HCT116 (cell line): ENCODE data around the gene ARHGAP35. TPM values are rescaled to one million over a fixed set of nuclear protein-coding genes. Genes with fewer than 3 reads are reported as not detected.

Experiments used
- ATAC-seq: fragments of 200-7000 bp; cut with Tn5 transposase; 2 replicates; pipeline ENCODE4 v1.9.1; 2020; ENCODE audit warnings: mild to moderate bottlenecking, moderate library complexity
- BruUV-seq: library from RNA; stranded (reverse); fragments of 400-500 nt; replicated peaks from 2 replicates; lab custom pipeline; 2021; lab: Mats Ljungman, UMichigan
- CTCF ChIA-PET: fragments of 300-600 bp; sonication (Branson Sonifier 250); formaldehyde crosslinking; loops from one replicate; lab custom pipeline; 2021; ENCODE audit warnings: antibody characterized with exemption; lab: Charles Lee
- POLR2A ChIA-PET: fragments of 300-600, 350-600 bp; sonication (Branson Sonifier 250); formaldehyde crosslinking; loops from one replicate; lab custom pipeline; 2021; ENCODE audit warnings: antibody characterized with exemption; lab: Charles Lee
- RAD21 ChIA-PET, 2 experiments: fragments of 300-600 bp; sonication (Branson Sonifier 250); formaldehyde crosslinking; loops; one replicate each; lab custom pipeline; 2023; ENCODE audit warnings: low total read pairs in 2 of 2; ENCODE audit not compliant: uncharacterized antibody in 2 of 2, unreplicated experiment in 2 of 2, low non-redundant PET in 1 of 2; lab: Charles Lee
- DNase-seq: peaks from one replicate; pipeline ENCODE4 v3.0.0-alpha.2; 2010; ENCODE audit warnings: low read depth, low spot score
- H2AFZ ChIP-seq: fragments of 200-600 bp; shearing (Covaris generic), sonication (generic); 2 replicates; pipeline ENCODE4 v1.6.1; 2017; ENCODE audit warnings: low read depth, mixed run types, mixed read lengths, antibody characterized with exemption, low read length; ENCODE audit not compliant: poor library complexity, severe bottlenecking
- H3K27ac ChIP-seq: 2 replicates; pipeline ENCODE4 v1.5.1; 2012; ENCODE audit warnings: low read depth, low read length
- H3K27me3 ChIP-seq: fragments of 200-600 bp; sonication (generic); 2 replicates; pipeline ENCODE4 v1.6.1; 2016; ENCODE audit warnings: mixed run types, low read length, mixed read lengths; ENCODE audit not compliant: insufficient read depth
- H3K36me3 ChIP-seq, 2 experiments: fragments of 200-500 bp in 1 of 2; fragments of 200-600 bp in 1 of 2; sonication (Bioruptor generic) in 1 of 2; sonication (generic) in 1 of 2; 2 replicates each; pipeline versions ENCODE4 v1.5.1 to v1.6.1; 2014 to 2016; ENCODE audit warnings: low read length in 2 of 2, inconsistent platforms in 1 of 2, mixed read lengths in 1 of 2, mixed run types in 1 of 2; ENCODE audit not compliant: insufficient read depth in 2 of 2, control insufficient read depth in 1 of 2
- H3K4me1 ChIP-seq, 2 experiments: fragments of 200-600 bp in 1 of 2; sonication (generic) in 1 of 2; 2 replicates each; pipeline versions ENCODE4 v1.5.1 to v1.6.1; 2012 to 2017; ENCODE audit warnings: low read length in 2 of 2, inconsistent platforms in 1 of 2, mild to moderate bottlenecking in 1 of 2, mixed read lengths in 1 of 2, mixed run types in 1 of 2, moderate library complexity in 1 of 2; ENCODE audit not compliant: insufficient read depth in 2 of 2, control insufficient read depth in 1 of 2
- H3K4me2 ChIP-seq: fragments of 200-600 bp; sonication (generic); 2 replicates; pipeline ENCODE4 v1.6.1; 2017; ENCODE audit warnings: mixed run types, low read length, mixed read lengths
- H3K4me3 ChIP-seq, 2 experiments: fragments of 200-600 bp in 1 of 2; sonication (generic) in 1 of 2; replicated peaks in 1 of 2; 2 replicates each; pipeline ENCODE4 v1.5.1; 2011 to 2016; ENCODE audit warnings: low read length in 2 of 2, control low read depth in 1 of 2, low read depth in 1 of 2, mild to moderate bottlenecking in 1 of 2, mixed read lengths in 1 of 2, mixed run types in 1 of 2
- H3K79me2 ChIP-seq: fragments of 200-600 bp; sonication (generic); 2 replicates; pipeline ENCODE4 v1.6.1; 2017; ENCODE audit warnings: mild to moderate bottlenecking, mixed run types, low read length, moderate library complexity, mixed read lengths; ENCODE audit not compliant: insufficient read depth
- H3K9ac ChIP-seq: fragments of 200-600 bp; sonication (generic); 2 replicates; pipeline ENCODE4 v1.6.1; 2016; ENCODE audit warnings: low read length, mixed read lengths
- H3K9me2 ChIP-seq: fragments of 200-600 bp; sonication (generic), shearing (Covaris generic); 2 replicates; pipeline ENCODE4 v1.6.1; 2017; ENCODE audit warnings: mixed run types, mild to moderate bottlenecking, moderate library complexity; ENCODE audit not compliant: insufficient read depth
- H3K9me3 ChIP-seq, 2 experiments: fragments of 200-500 bp in 1 of 2; fragments of 200-600 bp in 1 of 2; sonication (Bioruptor generic) in 1 of 2; sonication (generic) in 1 of 2; 2 replicates each; pipeline ENCODE4 v1.6.1; 2014 to 2017; ENCODE audit warnings: low read length in 2 of 2, mixed read lengths in 2 of 2, inconsistent platforms in 1 of 2, low read depth in 1 of 2, mild to moderate bottlenecking in 1 of 2, mixed run types in 1 of 2, moderate library complexity in 1 of 2; ENCODE audit not compliant: control insufficient read depth in 1 of 2, insufficient read depth in 1 of 2
- H4K20me1 ChIP-seq: fragments of 200-600 bp; sonication (generic), shearing (Covaris generic); 2 replicates; pipeline ENCODE4 v1.6.1; 2017; ENCODE audit warnings: mixed run types, mild to moderate bottlenecking, moderate library complexity; ENCODE audit not compliant: insufficient read depth
- ATF3 ChIP-seq: IDR thresholded peaks from 2 replicates; pipeline ENCODE4 v1.6.1; 2012
- CBX3 ChIP-seq: IDR thresholded peaks from 2 replicates; pipeline ENCODE4 v1.6.1; 2012; ENCODE audit warnings: low read depth
- CEBPB ChIP-seq: IDR thresholded peaks from 2 replicates; pipeline ENCODE4 v1.6.1; 2012; ENCODE audit warnings: low read depth
- CTCF ChIP-seq, 3 experiments: fragments of 200-600 bp in 1 of 3; sonication (generic) in 1 of 3; IDR thresholded peaks in 2 of 3; conservative IDR thresholded peaks in 1 of 3; 2 replicates each; pipeline ENCODE4 v1.5.1; 2012 to 2017; ENCODE audit warnings: low read depth in 2 of 3, low read length in 2 of 3, antibody characterized with exemption in 1 of 3, borderline replicate concordance in 1 of 3, control low read depth in 1 of 3, mild to moderate bottlenecking in 1 of 3, mixed read lengths in 1 of 3, mixed run types in 1 of 3, moderate library complexity in 1 of 3; ENCODE audit not compliant: insufficient read depth in 1 of 3
- EGR1 ChIP-seq: IDR thresholded peaks from 2 replicates; pipeline ENCODE4 v1.6.1; 2012; ENCODE audit warnings: low read depth
- EZH2 ChIP-seq: fragments of 200-600 bp; sonication (generic); IDR thresholded peaks from 2 replicates; pipeline ENCODE4 v1.6.1; 2017; ENCODE audit warnings: antibody characterized with exemption, mixed run types
- JUND ChIP-seq: IDR thresholded peaks from 2 replicates; pipeline ENCODE4 v1.6.1; 2012
- MAX ChIP-seq: IDR thresholded peaks from 2 replicates; pipeline ENCODE4 v1.6.1; 2012
- RAD21 ChIP-seq: IDR thresholded peaks from 2 replicates; pipeline ENCODE4 v1.6.1; 2012; ENCODE audit warnings: low read depth, mild to moderate bottlenecking
- SIN3A ChIP-seq: IDR thresholded peaks from 2 replicates; pipeline ENCODE4 v1.6.1; 2012; ENCODE audit warnings: low read depth
- SRF ChIP-seq: IDR thresholded peaks from 2 replicates; pipeline ENCODE4 v1.6.1; 2012; ENCODE audit warnings: low read depth
- TCF7L2 ChIP-seq: IDR thresholded peaks from 2 replicates; pipeline ENCODE4 v1.7.0; 2011; ENCODE audit warnings: borderline replicate concordance, inconsistent platforms; ENCODE audit not compliant: insufficient read depth, insufficient read length; ENCODE audit errors: extremely low read depth
- ZFX ChIP-seq: fragments of 450-650 bp; IDR thresholded peaks from 2 replicates; pipeline ENCODE4 v1.6.1; 2017
- ZNF274 ChIP-seq: fragments of 200-500 bp; sonication (Bioruptor generic); IDR thresholded peaks from 2 replicates; pipeline ENCODE4 v1.6.1; 2014; ENCODE audit warnings: mild to moderate bottlenecking, low read depth, low read length, inconsistent platforms
- intact Hi-C: fragments of 100-400 bp; cut with micrococcal nuclease; formaldehyde crosslinking; loops from 2 replicates; pipeline ENCODE4 v1.10.0; 2022
- total RNA-seq: library from RNA; stranded (reverse); gene quantifications from one replicate; pipeline ENCODE4 v1.2.1, GENCODE V29; 2021; ENCODE audit not compliant: unreplicated experiment

ARHGAP35 gene
- total RNA-seq, 1 experiment from 2014 or later = 47.6 TPM

GRCh38 chr19:46872967-46873366 is 12.2 kb downstream of the ARHGAP35 start:
- CTCF ChIA-PET = no interaction called here
- RAD21 ChIA-PET = no interaction called here
- DNase-seq (no peak), ATAC-seq (no peak)
- Histone ChIP-seq H3K27me3 (no peaks in the 10 kb centered on the region), H3K27ac (no peak overlapping the region), H3K4me1 (peaks cover 39 to 50% of the 10 kb centered on the region in 2 experiments), H3K4me2 (no peak overlapping the region)
- POLR2A ChIA-PET = no interaction called here
- intact Hi-C loops = no loop called here
- no TSS peak for BruUV-seq
- no peak for TF ChIP-seq CEBPB
- TF ChIP-seq MAX = no peak
- no peak for TF ChIP-seq CTCF (IDR thresholded peaks at IDR 0.05 in 2 of 3, conservative IDR thresholded peaks at IDR 0.05 in 1 of 3; ENCODE audit: borderline replicate concordance in 1 of 3, insufficient read depth in 1 of 3, low read depth in 2 of 3, low read length in 2 of 3)
- no peak for TF ChIP-seq SRF
- TF ChIP-seq ATF3 = no peak
- TF ChIP-seq RAD21 = no peak
- TF ChIP-seq CBX3 = no peak
- no peak for TF ChIP-seq TCF7L2
- TF ChIP-seq EZH2 = no peak
- TF ChIP-seq JUND = no peak
- TF ChIP-seq ZFX = no peak
- no peak for TF ChIP-seq EGR1
- no peak for TF ChIP-seq ZNF274
- no peak for TF ChIP-seq SIN3A
- TF ChIP-seq, all 23 proteins: peak for 0
- peaks cover 93% of the 10 kb centered on the region for H3K79me2 ChIP-seq
- no peaks in the 10 kb centered on the region for H3K36me3 ChIP-seq
- H4K20me1 ChIP-seq = 0 out of 2 replicates have a peak, but pooled peaks cover 5% of the 10 kb centered on the region
- H3K9me3 ChIP-seq = no peaks in the 10 kb centered on the region
- H3K9ac ChIP-seq = no peak overlapping the region
- no peak overlapping the region for H2AFZ ChIP-seq
- no peaks in the 10 kb centered on the region for H3K9me2 ChIP-seq
- H3K4me3 ChIP-seq = no peak overlapping the region
